GM15510 (cell line): ENCODE measurements around the gene GNAI3.

Experiments
- POLR2A ChIP-seq: IDR thresholded peaks from 3 replicates; pipeline ENCODE4 v1.6.1; 2011; ENCODE audit warnings: borderline replicate concordance; ENCODE audit not compliant: insufficient read length; ENCODE audit errors: extremely low read depth

GNAI3 gene

DNA sequence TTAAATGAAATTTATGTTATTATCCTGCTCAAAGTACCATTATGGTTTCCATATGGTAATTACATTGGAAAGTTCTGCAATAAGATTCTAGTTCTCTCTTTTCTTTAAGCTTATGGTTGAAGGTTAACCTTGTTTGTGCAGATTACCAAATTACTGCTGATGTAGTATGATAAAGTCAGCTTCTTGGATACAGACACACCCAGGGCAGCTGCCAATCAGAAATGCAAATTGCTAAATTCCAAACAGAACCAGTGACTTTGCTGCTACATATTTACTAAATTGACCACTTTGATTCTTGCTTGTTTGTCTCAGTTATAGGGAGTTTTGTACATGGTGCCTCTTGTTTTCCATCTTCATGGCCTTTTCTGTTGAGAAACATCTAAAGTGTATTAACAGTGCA is 44.5 kb downstream of the GNAI3 start:
- TF ChIP-seq POLR2A: no peak

- TF ChIP-seq POLR2A: no peak
Observed at GRCh38 chr1:109595531-109595930, 47.1 kb downstream of the GNAI3 start.

DNA sequence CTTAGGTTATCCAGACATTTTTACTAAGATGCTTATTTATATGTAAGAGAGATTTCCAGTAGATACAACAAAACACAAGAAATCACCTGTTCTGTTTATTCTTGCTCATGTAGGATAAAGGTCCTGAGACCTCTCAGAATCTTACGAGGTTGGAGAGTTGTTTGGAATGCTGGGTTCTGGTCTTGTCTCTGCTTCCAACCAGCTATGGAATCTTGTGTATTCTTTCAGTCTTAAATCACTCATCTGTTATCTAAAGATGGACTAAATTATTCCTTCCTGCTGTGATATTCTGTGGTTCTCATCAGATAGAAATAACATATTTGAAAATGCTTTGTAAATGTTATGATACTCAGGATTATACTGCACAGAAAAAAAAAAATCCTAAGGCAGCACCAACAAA is 49.7 kb downstream of the GNAI3 start:
- TF ChIP-seq POLR2A: no peak

- no peak for TF ChIP-seq POLR2A
Observed at GRCh38 chr1:109598655-109599054, 50.2 kb downstream of the GNAI3 start.

DNA sequence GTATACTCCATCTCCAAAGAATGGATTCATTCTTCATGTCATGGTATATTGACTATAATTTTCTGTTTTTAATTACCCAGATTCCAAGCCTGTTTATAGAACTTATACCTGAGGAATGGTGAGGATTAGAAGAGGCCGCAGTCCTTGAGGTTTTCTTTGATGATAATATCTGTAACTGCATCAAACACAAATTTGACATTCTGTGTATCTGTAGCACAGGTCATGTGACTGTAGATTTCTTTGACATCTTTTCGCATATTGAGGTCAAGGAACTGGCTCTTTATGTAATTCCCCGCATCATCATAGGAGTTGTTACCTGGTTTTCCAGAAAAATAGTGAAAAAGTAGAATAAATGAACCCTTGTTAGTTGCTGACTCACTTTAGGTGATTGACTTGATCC is 54.8 kb downstream of the GNAI3 start:
- TF ChIP-seq POLR2A: no peak

GRCh38 chr1:109605381-109605780 is 57.0 kb downstream of the GNAI3 start:
- TF ChIP-seq POLR2A: no peak

DNA sequence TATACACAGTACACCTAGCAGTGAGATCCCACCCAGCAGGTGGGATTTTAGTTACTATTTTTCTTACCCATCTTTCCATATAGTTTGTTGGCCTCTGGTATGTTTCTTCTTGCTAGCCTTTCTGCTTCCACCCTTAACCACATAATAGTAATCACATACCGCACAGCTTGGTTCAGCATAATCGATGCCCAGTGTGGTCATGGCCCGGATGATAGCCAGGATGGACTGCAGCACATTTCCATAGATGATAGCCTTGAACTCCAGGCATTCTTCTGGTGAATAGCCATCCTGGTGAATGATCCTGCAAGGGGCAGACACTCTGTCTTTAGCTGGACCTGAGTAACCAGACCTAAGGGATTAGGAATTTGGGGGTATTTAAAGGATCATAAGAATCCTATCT is 61.5 kb downstream of the GNAI3 start:
- no peak for TF ChIP-seq POLR2A

DNA sequence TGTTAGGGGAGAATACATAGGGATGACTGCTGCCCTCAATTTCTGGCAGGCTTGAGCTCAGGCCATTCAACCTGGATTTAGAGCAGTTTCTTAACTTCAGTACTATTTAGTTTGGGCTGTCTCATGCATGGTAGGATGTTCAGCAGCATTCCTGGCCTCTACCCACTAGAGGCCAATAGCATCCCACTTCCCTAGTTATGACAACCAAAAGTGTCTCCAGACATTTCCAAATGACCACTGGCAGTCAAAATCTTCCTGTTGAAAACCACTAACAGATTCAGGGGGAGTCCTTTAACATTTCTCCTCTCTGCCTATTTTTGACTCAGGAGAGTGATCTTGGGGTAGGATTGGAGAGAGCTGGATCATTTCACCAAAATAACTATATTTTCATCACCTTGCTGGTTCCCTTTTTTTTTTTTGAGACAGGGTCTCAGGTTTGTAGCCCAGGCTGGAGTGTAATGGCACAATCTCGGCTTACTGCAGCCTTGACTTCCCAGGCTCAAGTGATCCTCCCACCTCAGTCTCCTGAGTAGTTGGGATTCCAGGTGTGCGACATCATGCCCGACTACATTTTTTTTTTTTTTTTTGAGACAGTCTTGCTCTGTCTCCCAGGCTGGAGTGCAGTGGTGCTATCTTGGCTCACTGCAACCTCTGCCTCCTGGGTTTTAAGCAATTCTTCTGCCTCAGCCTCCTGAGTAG is 62.3 kb downstream of the GNAI3 start:
- no peak for TF ChIP-seq POLR2A

DNA sequence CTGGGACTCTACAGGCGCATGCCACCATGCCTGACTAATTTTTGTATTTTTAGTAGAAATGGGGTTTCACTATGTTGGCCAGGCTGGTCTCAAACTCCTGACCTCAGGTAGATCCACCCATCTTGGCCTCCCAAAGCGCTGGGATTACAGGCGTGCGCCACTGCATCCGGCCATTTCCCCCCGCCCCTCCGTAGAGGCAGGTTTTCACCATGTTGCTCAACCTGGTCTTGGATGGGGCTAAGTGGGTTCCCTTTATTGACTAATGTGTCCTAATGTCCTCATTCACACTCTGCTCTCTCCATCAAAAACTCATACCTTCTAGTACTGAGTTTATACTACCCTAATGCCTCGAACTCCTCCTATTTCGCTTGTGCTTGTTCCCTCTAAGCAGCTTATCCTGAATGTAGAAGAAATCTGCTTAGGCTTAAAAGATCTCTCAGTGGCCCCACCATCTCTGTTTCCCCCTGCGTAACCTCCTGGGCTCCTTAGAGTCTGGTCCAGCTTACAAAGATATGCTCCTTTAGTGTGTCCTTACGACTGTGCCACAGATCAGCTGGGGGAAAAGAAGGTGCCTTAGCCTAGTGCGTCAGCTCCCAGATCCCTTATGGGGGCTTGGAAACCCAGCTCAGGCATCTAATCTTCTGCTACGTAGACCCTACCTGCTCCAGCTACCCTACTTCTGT is 63.0 kb downstream of the GNAI3 start:
- no peak for TF ChIP-seq POLR2A

DNA sequence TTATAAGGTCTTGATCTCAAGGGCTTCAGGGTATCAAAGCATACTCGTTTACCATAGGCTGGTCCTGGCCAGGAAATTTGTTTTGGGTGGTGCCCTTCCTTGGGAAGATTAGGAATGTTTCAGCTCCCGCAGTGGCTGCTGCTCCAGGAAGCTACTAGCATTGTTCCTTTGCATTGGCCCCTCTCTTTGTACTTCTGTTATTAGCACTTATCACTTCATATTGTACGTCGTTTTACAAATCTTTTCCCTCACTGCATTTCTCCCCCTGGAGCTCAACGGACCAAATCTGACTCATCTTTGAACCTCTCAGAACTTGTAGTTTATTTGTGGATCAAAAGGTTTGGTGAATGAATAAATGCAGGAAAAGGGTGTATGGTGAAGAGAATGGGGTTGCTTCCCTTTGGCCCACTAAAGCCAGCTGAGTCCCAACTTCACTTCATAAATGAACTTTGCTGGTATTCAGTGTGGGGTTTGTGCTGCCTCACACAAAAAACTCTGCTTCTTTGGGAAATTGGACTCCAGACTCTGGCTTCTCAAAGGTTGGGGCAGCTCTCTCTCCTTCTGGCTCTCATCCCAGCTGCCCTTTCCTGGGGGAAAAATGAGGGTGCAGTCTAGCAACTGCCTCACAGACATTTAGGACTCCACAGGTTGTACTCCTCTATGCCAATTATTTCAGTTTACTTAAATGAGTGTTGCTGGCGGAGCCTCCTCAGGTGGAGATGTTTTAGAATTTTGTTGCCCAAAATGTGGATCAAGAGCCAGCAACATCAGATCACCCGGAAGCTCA is 65.1 kb downstream of the GNAI3 start:
- no peak for TF ChIP-seq POLR2A

- no peak for TF ChIP-seq POLR2A
Observed at GRCh38 chr1:109615879-109616278, 67.5 kb downstream of the GNAI3 start.

GRCh38 chr1:109616391-109616790 is 68.0 kb downstream of the GNAI3 start:
- TF ChIP-seq POLR2A: no peak

- no peak for TF ChIP-seq POLR2A
Observed at GRCh38 chr1:109617291-109617801, 68.9 kb downstream of the GNAI3 start.

DNA sequence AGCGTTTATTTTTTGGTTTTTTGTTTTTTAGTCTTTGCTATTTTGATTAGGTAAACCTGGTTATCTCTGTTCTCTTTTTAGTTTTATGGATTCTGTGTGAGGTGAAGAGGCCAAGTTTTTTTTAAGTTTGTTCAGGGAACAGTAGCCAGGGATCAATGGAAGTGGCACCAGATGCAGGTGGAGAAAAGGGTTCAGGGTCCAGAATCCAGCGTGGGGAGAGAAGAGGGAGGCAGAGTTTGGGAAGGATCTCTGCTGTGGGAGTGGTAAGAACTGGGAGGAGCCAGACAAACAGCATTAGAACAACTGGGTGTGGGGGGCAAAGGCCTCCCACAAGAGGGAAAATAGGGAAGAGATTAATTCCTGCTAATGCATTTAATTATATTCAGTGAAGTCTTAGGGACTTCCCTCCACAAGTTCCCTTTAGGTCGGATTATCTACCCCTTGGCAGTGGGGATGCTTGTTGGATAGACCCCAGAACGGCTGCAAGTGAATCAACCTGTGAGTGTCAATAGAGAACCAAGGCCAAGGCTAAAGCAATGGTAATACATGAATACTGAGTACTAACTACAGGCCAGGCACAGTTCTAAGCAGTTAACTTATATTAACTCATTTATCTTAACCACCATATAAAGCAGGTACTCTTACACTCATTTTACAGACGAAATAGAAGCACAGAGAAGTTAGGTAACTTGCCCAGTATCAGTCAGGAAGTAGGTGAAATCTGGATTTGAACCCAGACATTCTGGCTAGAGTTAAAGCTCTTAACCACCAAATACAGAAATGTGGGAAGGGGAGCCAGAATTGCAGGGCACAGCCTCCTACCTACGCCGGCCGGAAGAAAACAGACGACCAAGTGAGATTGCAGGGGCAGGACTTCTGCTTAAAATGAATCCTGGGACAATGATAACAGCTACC is 70.5 kb downstream of the GNAI3 start:
- no peak for TF ChIP-seq POLR2A
